Measurements from ENCODE around the gene TMEM154. TPM values are rescaled to one million over a fixed set of nuclear protein-coding genes. Genes with fewer than 3 reads are reported as not detected.

The TMEM154 gene
- total RNA-seq, 1 experiment from 2014 or later, result 23.3 TPM

DNA sequence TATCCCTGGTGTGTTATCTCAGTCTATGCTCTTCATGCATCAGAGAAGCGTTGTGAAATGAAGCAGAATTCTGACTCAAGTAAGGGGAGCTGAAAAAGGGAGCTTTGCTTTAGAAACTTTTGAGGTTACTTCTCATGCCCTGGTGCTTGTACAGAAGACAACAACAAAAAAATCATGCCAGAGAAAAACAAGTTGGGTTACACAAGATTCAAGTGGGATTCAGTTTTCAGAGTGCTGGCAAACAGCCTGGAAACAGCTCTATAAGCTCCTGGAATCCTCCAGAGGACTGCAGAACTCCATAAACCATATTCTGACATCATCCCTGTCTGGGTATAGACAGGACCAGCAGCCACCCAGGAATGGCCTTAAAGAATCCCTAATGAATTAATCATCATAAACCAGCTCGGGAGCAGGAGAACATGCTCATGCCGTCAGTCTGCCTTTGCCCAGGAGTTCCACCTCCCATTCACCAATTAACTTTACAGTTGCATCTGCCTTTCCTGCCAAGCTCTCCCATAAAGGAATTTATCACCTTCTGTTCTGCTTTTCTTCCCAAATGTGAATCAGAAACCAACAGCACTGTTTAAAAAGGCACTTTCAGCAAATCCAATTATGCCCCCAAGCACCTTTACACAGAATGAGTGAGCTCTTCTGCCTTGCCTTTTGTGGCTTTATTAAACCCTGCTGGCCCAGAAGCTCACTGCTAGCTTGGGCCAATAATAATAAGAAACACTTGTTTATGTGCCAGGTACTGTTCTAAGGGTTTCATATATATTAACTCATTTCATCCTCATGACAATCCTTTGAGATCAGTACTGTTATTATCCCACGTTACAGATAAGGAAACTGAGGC lies 89.4 kb downstream of the TMEM154 start:
- DNase-seq, result no peak
- no TSS peak for BruUV-seq (replicated peaks)
- H3K27ac Mint-ChIP-seq (ENCODE audit: unreplicated experiment), result no peak overlapping the region
- H3K36me3 Mint-ChIP-seq (ENCODE audit: insufficient read depth, unreplicated experiment), result no peaks in the 10 kb centered on the region
- peaks cover 4% of the 10 kb centered on the region for H3K9me3 Mint-ChIP-seq (ENCODE audit: low read depth, unreplicated experiment)
- no peaks in the 10 kb centered on the region for H3K27me3 Mint-ChIP-seq (ENCODE audit: unreplicated experiment)
- no peak overlapping the region for H3K4me3 Mint-ChIP-seq (ENCODE audit: low read depth, unreplicated experiment)
- no peaks in the 10 kb centered on the region for H3K4me1 Mint-ChIP-seq (ENCODE audit: low read depth, unreplicated experiment)
- TF ChIP-seq, protein P1, sequence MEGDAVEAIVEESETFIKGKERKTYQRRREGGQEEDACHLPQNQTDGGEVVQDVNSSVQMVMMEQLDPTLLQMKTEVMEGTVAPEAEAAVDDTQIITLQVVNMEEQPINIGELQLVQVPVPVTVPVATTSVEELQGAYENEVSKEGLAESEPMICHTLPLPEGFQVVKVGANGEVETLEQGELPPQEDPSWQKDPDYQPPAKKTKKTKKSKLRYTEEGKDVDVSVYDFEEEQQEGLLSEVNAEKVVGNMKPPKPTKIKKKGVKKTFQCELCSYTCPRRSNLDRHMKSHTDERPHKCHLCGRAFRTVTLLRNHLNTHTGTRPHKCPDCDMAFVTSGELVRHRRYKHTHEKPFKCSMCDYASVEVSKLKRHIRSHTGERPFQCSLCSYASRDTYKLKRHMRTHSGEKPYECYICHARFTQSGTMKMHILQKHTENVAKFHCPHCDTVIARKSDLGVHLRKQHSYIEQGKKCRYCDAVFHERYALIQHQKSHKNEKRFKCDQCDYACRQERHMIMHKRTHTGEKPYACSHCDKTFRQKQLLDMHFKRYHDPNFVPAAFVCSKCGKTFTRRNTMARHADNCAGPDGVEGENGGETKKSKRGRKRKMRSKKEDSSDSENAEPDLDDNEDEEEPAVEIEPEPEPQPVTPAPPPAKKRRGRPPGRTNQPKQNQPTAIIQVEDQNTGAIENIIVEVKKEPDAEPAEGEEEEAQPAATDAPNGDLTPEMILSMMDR (IDR thresholded peaks at IDR 0.05; ENCODE audit: unreplicated experiment), result no peak
- CTCF ChIA-PET, result interaction anchor here (0.6 kb wide), 1 partner anchor 1304 kb away, joined by 5 read pairs; no protein-coding TSS in a partner anchor
- intact Hi-C loops (cut with micrococcal nuclease; ENCODE audit: unreplicated experiment), result no loop called here

GRCh38 chr4:152588869-152589268 lies 90.9 kb downstream of the TMEM154 start:
- Mint-ChIP-seq H3K4me1 (ENCODE audit: low read depth, unreplicated experiment) (no peaks in the 10 kb centered on the region), H3K4me3 (ENCODE audit: low read depth, unreplicated experiment) (no peak overlapping the region), H3K27ac (ENCODE audit: unreplicated experiment) (no peak overlapping the region), H3K36me3 (ENCODE audit: insufficient read depth, unreplicated experiment) (no peaks in the 10 kb centered on the region), H3K9me3 (ENCODE audit: low read depth, unreplicated experiment) (peaks cover 4% of the 10 kb centered on the region), H3K27me3 (ENCODE audit: unreplicated experiment) (no peaks in the 10 kb centered on the region)
- CTCF ChIA-PET, result no interaction called here
- DNase-seq, result no peak
- no TSS peak for BruUV-seq (replicated peaks)
- intact Hi-C loops (cut with micrococcal nuclease; ENCODE audit: unreplicated experiment), result no loop called here
- TF ChIP-seq, protein P1 (IDR thresholded peaks at IDR 0.05; ENCODE audit: unreplicated experiment), result no peak

GRCh38 chr4:152587127-152587526 lies 92.7 kb downstream of the TMEM154 start:
- Mint-ChIP-seq H3K36me3 (ENCODE audit: insufficient read depth, unreplicated experiment) (no peaks in the 10 kb centered on the region), H3K9me3 (ENCODE audit: low read depth, unreplicated experiment) (peaks cover 4% of the 10 kb centered on the region), H3K27ac (ENCODE audit: unreplicated experiment) (no peak overlapping the region), H3K4me3 (ENCODE audit: low read depth, unreplicated experiment) (no peak overlapping the region), H3K4me1 (ENCODE audit: low read depth, unreplicated experiment) (no peaks in the 10 kb centered on the region), H3K27me3 (ENCODE audit: unreplicated experiment) (no peaks in the 10 kb centered on the region)
- DNase-seq, result no peak
- TF ChIP-seq, protein P1 (IDR thresholded peaks at IDR 0.05; ENCODE audit: unreplicated experiment), result no peak
- CTCF ChIA-PET, result no interaction called here
- intact Hi-C loops (cut with micrococcal nuclease; ENCODE audit: unreplicated experiment), result no loop called here
- no TSS peak for BruUV-seq (replicated peaks)

DNA sequence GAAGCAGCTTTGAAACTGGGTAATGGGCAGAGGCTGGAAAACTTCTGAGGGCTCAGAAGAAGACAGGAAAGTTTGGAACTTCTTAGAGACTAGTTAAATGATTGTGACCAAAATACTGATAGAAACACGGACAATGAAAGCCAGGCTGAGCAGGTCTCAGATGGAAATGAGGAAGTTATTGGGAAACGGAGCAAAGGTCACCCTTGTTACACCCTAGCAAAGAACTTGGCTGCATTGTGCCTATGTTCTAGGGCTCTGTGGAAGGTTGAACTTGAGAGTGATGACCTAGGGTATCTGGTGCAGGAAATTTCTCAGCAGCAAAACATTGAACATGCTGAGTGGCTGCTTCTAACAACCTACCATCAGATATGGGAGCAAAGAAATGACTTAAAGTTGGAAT lies 93.1 kb downstream of the TMEM154 start:
- no peak for DNase-seq
- TF ChIP-seq, protein P1 (IDR thresholded peaks at IDR 0.05; ENCODE audit: unreplicated experiment), result no peak
- Mint-ChIP-seq H3K4me1 (ENCODE audit: low read depth, unreplicated experiment) (peaks cover 2% of the 10 kb centered on the region), H3K4me3 (ENCODE audit: low read depth, unreplicated experiment) (no peak overlapping the region), H3K36me3 (ENCODE audit: insufficient read depth, unreplicated experiment) (no peaks in the 10 kb centered on the region), H3K27me3 (ENCODE audit: unreplicated experiment) (no peaks in the 10 kb centered on the region), H3K9me3 (ENCODE audit: low read depth, unreplicated experiment) (peaks cover 4% of the 10 kb centered on the region), H3K27ac (ENCODE audit: unreplicated experiment) (no peak overlapping the region)
- no TSS peak for BruUV-seq (replicated peaks)
- intact Hi-C loops (cut with micrococcal nuclease; ENCODE audit: unreplicated experiment), result no loop called here
- CTCF ChIA-PET, result no interaction called here

All from Calu3 (cell line).